B cell (primary cell): ENCODE measurements around the gene SLC9A9. TPM values are rescaled to one million over a fixed set of nuclear protein-coding genes. Genes with fewer than 3 reads are reported as not detected.

Experiments used
- ATAC-seq: fragments of 200-7000 bp; cut with Tn5 transposase; one replicate; pipeline ENCODE4 v1.10.0; 2021; ENCODE audit warnings: low read depth, mild to moderate bottlenecking, moderate number of reproducible peaks, moderate library complexity
- CTCF ChIA-PET: fragments of 350-600 bp; sonication (Branson Sonifier 250); formaldehyde crosslinking; loops from one replicate; lab custom pipeline; 2021; ENCODE audit warnings: antibody characterized with exemption, inconsistent platforms; lab: Charles Lee
- POLR2A ChIA-PET: fragments of 350-600 bp; sonication (Branson Sonifier 250); formaldehyde crosslinking; loops from one replicate; lab custom pipeline; 2021; ENCODE audit warnings: antibody characterized with exemption; lab: Charles Lee
- DNase-seq: peaks from one replicate; pipeline ENCODE4 v3.0.0; 2013
- H2AFZ ChIP-seq: 2 replicates; pipeline ENCODE4 v1.6.1; 2012; ENCODE audit warnings: mild to moderate bottlenecking, low read depth, low read length; ENCODE audit not compliant: insufficient read depth, poor library complexity, severe bottlenecking
- H3K27ac ChIP-seq, 2 donors: 1 replicate in 1 of 2; 2 replicates in 1 of 2; pipeline ENCODE4 v1.5.1; 2012 to 2013; ENCODE audit warnings: low read length in 2 of 2, mild to moderate bottlenecking in 2 of 2, moderate library complexity in 1 of 2
- H3K27me3 ChIP-seq, 4 experiments: fragments of 200-600 bp in 1 of 4; sonication (generic) in 1 of 4; replicated peaks in 1 of 4; 1 replicate in 2 of 4; 2 replicates in 2 of 4; pipeline versions ENCODE4 v1.6.1 to v1.7.0; 2013 to 2016; ENCODE audit warnings: low read length in 3 of 4, mild to moderate bottlenecking in 2 of 4, mixed read lengths in 1 of 4, moderate library complexity in 1 of 4; ENCODE audit not compliant: insufficient read depth in 4 of 4, control insufficient read depth in 3 of 4; ENCODE audit errors: control extremely low read depth in 1 of 4
- H3K36me3 ChIP-seq, 2 experiments: replicated peaks in 1 of 2; 1 replicate in 1 of 2; 2 replicates in 1 of 2; pipeline versions ENCODE4 v1.6.1 to v1.7.1; 2013; ENCODE audit warnings: low read length in 1 of 2; ENCODE audit not compliant: insufficient read depth in 2 of 2, control insufficient read depth in 1 of 2; ENCODE audit errors: control extremely low read depth in 1 of 2, extremely low read depth in 1 of 2
- H3K4me1 ChIP-seq, 2 donors: fragments of 200-600 bp in 1 of 2; sonication (generic) in 1 of 2; 1 replicate in 1 of 2; 2 replicates in 1 of 2; pipeline versions ENCODE4 v1.5.1 to v1.6.1; 2013 to 2017; ENCODE audit warnings: low read length in 2 of 2; ENCODE audit not compliant: control insufficient read depth in 2 of 2, insufficient read depth in 2 of 2
- H3K4me2 ChIP-seq: replicated peaks from 2 replicates; pipeline ENCODE3; 2012; ENCODE audit warnings: mild to moderate bottlenecking, low read depth, low read length; ENCODE audit not compliant: poor library complexity, severe bottlenecking
- H3K4me3 ChIP-seq, 5 experiments: fragments of 200-600 bp in 1 of 5; sonication (generic) in 1 of 5; 1 replicate in 3 of 5; 2 replicates in 2 of 5; pipeline versions ENCODE4 v1.5.1 to v1.7.0; 2011 to 2016; ENCODE audit warnings: low read length in 4 of 5, mild to moderate bottlenecking in 4 of 5, low read depth in 2 of 5, control low read depth in 1 of 5, moderate library complexity in 1 of 5; ENCODE audit not compliant: insufficient read depth in 1 of 5; ENCODE audit errors: control extremely low read depth in 1 of 5, extremely low read depth in 1 of 5
- H3K79me2 ChIP-seq: fragments of 200-600 bp; sonication (generic); one replicate; pipeline ENCODE4 v1.6.0; 2016; ENCODE audit warnings: low read length; ENCODE audit not compliant: control insufficient read depth, insufficient read depth
- H3K9ac ChIP-seq: fragments of 200-600 bp; sonication (generic); 2 replicates; pipeline ENCODE4 v1.6.1; 2017; ENCODE audit warnings: mild to moderate bottlenecking, low read length, moderate library complexity
- H3K9me3 ChIP-seq, 3 donors: one replicate each; pipeline versions ENCODE4 v1.6.1 to v1.7.1; 2013; ENCODE audit warnings: low read length in 2 of 3; ENCODE audit not compliant: control insufficient read depth in 2 of 3, insufficient read depth in 1 of 3; ENCODE audit errors: control extremely low read depth in 1 of 3
- H4K20me1 ChIP-seq: 2 replicates; pipeline ENCODE4 v1.6.0; 2012; ENCODE audit warnings: mild to moderate bottlenecking, low read length; ENCODE audit not compliant: insufficient read depth, control insufficient read depth, poor library complexity, severe bottlenecking
- H3K27ac Mint-ChIP-seq: one replicate; pipeline ENCODE4 v1.8.0; 2021; ENCODE audit warnings: mixed read lengths
- H3K27me3 Mint-ChIP-seq: one replicate; pipeline ENCODE4 v1.8.0; 2021; ENCODE audit warnings: mixed read lengths
- H3K4me1 Mint-ChIP-seq: one replicate; pipeline ENCODE4 v1.8.0; 2021; ENCODE audit warnings: mixed read lengths
- H3K4me3 Mint-ChIP-seq: one replicate; pipeline ENCODE4 v1.8.0; 2021; ENCODE audit warnings: mixed read lengths
- H3K9me3 Mint-ChIP-seq: one replicate; pipeline ENCODE4 v1.8.0; 2022; ENCODE audit warnings: mixed read lengths; ENCODE audit not compliant: insufficient read depth
- EZH2 ChIP-seq: IDR thresholded peaks from 2 replicates; pipeline ENCODE4 v1.6.1; 2012; ENCODE audit warnings: borderline replicate concordance, low read depth, mild to moderate bottlenecking, moderate library complexity, low read length; ENCODE audit not compliant: insufficient read depth, poor library complexity, severe bottlenecking
- WGBS: methylation state at CpG from one replicate; pipeline ENCODE4 v1.1.5; 2013; ENCODE audit warnings: missing lambda C conversion rate; ENCODE audit not compliant: insufficient coverage; 5-methylcytosine and 5-hydroxymethylcytosine counted together
- intact Hi-C: fragments of 100-400 bp; cut with micrococcal nuclease; formaldehyde crosslinking; loops from one replicate; pipeline ENCODE4 v1.10.0; 2022
- polyA plus RNA-seq: library from polyadenylated mRNA; depleted of rRNA; stranded (reverse); fragments of >200 nt; gene quantifications from 2 replicates; pipeline ENCODE4 v1.2.3, GENCODE V29; 2012
- total RNA-seq, 2 donors: library from RNA; stranded (reverse); fragments of 120-200 nt in 1 of 2; gene quantifications; 1 replicate in 1 of 2; 2 replicates in 1 of 2; pipeline versions ENCODE4 v1.2.3 to v1.2.4, GENCODE V29; 2013 to 2022
- TF ChIP-seq, protein P1 (sequence below): fragments of 200-600 bp; IDR thresholded peaks from one replicate; pipeline ENCODE4 v1.8.0; 2022; ENCODE audit warnings: antibody characterized with exemption, mild to moderate bottlenecking

The SLC9A9 gene
- total and polyA plus RNA-seq, 2 donors (not counting 1 experiment from before 2014, with no cell fraction given): 7.7 to 17.3 TPM

DNA sequence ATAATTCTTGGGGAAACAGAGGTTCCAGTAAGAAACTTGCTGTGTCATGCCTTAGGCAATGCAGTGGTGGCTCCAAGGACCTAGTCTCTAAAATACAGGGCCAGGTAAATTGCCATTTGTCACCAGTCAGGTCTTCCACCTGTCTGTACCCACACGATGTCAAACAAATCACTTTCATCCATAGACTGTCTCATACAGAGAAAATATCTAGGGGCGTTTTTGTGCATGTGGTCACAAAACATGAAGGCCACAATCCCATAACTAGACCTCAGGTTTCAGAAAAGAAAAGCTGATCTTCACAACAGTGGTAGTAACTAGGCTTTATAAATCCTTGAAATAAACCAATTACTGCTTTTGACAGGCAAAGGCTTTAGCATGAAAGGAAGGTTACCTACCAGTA lies 92.3 kb downstream of the SLC9A9 start:
- Histone ChIP-seq H3K4me3 (no peak overlapping the region), H3K4me2 (no peak overlapping the region), H3K79me2 (no peaks in the 10 kb centered on the region), H3K9me3 (no peaks in the 10 kb centered on the region), H2AFZ (no peak overlapping the region), H3K27ac (no peak overlapping the region), H3K4me1 (peaks cover 14 to 15% of the 10 kb centered on the region in 2 donors), H3K27me3 (no peaks in the 10 kb centered on the region), H4K20me1 (no peaks in the 10 kb centered on the region), H3K36me3 (no peaks in the 10 kb centered on the region), H3K9ac (no peak overlapping the region)
- no peak for ATAC-seq
- no peaks in the 10 kb centered on the region for H3K27me3 Mint-ChIP-seq
- DNase-seq: no peak
- H3K4me1 Mint-ChIP-seq: peaks cover 12% of the 10 kb centered on the region
- H3K9me3 Mint-ChIP-seq: no peaks in the 10 kb centered on the region
- no peak overlapping the region for H3K4me3 Mint-ChIP-seq
- TF ChIP-seq, protein P1, sequence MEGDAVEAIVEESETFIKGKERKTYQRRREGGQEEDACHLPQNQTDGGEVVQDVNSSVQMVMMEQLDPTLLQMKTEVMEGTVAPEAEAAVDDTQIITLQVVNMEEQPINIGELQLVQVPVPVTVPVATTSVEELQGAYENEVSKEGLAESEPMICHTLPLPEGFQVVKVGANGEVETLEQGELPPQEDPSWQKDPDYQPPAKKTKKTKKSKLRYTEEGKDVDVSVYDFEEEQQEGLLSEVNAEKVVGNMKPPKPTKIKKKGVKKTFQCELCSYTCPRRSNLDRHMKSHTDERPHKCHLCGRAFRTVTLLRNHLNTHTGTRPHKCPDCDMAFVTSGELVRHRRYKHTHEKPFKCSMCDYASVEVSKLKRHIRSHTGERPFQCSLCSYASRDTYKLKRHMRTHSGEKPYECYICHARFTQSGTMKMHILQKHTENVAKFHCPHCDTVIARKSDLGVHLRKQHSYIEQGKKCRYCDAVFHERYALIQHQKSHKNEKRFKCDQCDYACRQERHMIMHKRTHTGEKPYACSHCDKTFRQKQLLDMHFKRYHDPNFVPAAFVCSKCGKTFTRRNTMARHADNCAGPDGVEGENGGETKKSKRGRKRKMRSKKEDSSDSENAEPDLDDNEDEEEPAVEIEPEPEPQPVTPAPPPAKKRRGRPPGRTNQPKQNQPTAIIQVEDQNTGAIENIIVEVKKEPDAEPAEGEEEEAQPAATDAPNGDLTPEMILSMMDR: no peak
- no peak for TF ChIP-seq EZH2
- ChIA-PET POLR2A (no interaction called here), CTCF (no interaction called here)
- no peak overlapping the region for H3K27ac Mint-ChIP-seq
- 78% methylated on average over 1 of the region's 2 CpGs for WGBS
- intact Hi-C loops: no loop called here

DNA sequence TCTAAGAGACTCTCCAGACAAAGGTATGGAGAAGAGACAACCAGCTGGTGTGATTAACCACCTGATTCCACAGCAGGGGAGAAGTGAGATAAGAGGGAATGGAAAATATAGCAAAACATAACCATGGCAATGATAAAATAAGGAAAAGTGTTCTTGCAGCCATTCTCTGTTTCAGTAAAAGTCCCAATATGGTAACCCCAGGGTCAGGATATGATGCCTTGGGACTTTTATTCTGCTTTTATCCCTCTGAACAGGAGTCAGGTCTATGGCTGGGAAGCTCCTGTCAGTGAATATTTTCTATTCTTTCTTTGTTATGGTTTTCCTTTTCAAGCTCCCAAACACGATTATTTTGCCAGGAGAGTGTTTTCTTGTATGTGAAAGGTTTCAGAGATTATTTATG lies 94.2 kb downstream of the SLC9A9 start:
- no peak overlapping the region for H3K4me3 Mint-ChIP-seq
- Histone ChIP-seq H4K20me1 (no peaks in the 10 kb centered on the region), H3K79me2 (no peaks in the 10 kb centered on the region), H3K27me3 (no peaks in the 10 kb centered on the region), H3K27ac (no peak overlapping the region), H3K36me3 (no peaks in the 10 kb centered on the region), H3K9ac (no peak overlapping the region), H3K4me2 (no peak overlapping the region), H3K9me3 (no peaks in the 10 kb centered on the region), H3K4me1 (peaks cover 14 to 15% of the 10 kb centered on the region in 2 donors), H2AFZ (no peak overlapping the region), H3K4me3 (no peak overlapping the region)
- ATAC-seq (no peak), DNase-seq (no peak)
- CTCF ChIA-PET: no interaction called here
- no peak overlapping the region for H3K27ac Mint-ChIP-seq
- POLR2A ChIA-PET: no interaction called here
- H3K9me3 Mint-ChIP-seq: no peaks in the 10 kb centered on the region
- TF ChIP-seq, protein P1: no peak
- WGBS: no CpG with 5 or more reads among the region's 1 CpG
- H3K4me1 Mint-ChIP-seq: peaks cover 14% of the 10 kb centered on the region
- no peaks in the 10 kb centered on the region for H3K27me3 Mint-ChIP-seq
- intact Hi-C loops: no loop called here
